Spleen (tissue), 11 donors: Measurements from ENCODE around the gene POLR1E. TPM values are rescaled to one million over a fixed set of nuclear protein-coding genes. Genes with fewer than 3 reads are reported as not detected.

Experiments
- DNase-seq: peaks from one replicate; pipeline ENCODE4 v3.0.0-alpha.2; 2020
- H3K27ac ChIP-seq, 8 donors: fragments of 200-600 bp; sonication (generic) in 7 of 8; 1 replicate in 4 of 8; 2 replicates in 4 of 8; pipeline versions ENCODE4 v1.5.0 to v1.8.0; 2016 to 2021; ENCODE audit warnings: inconsistent platforms in 4 of 8, mild to moderate bottlenecking in 4 of 8, moderate library complexity in 1 of 8
- H3K27me3 ChIP-seq, 7 donors: fragments of 200-600 bp; sonication (generic) in 6 of 7; replicated peaks in 1 of 7; 1 replicate in 4 of 7; 2 replicates in 3 of 7; pipeline versions ENCODE4 v1.5.0 to v1.8.0; 2016 to 2021; ENCODE audit warnings: inconsistent platforms in 3 of 7, mild to moderate bottlenecking in 1 of 7
- H3K36me3 ChIP-seq, 6 donors: fragments of 200-600 bp; sonication (generic) in 5 of 6; 1 replicate in 4 of 6; 2 replicates in 2 of 6; pipeline versions ENCODE4 v1.5.0 to v1.8.0; 2016 to 2021; ENCODE audit warnings: inconsistent platforms in 2 of 6
- H3K4me1 ChIP-seq, 6 donors: fragments of 200-600 bp; sonication (generic) in 5 of 6; 1 replicate in 3 of 6; 2 replicates in 3 of 6; pipeline versions ENCODE4 v1.5.0 to v1.8.0; 2016 to 2021; ENCODE audit warnings: inconsistent platforms in 3 of 6
- H3K4me3 ChIP-seq, 8 donors: fragments of 200-600 bp; sonication (generic) in 7 of 8; 1 replicate in 4 of 8; 2 replicates in 4 of 8; pipeline versions ENCODE4 v1.5.0 to v1.8.0; 2016 to 2021; ENCODE audit warnings: inconsistent platforms in 4 of 8, mild to moderate bottlenecking in 4 of 8, moderate library complexity in 2 of 8
- H3K9me3 ChIP-seq, 8 donors: fragments of 200-600 bp; sonication (generic) in 7 of 8; 1 replicate in 4 of 8; 2 replicates in 4 of 8; pipeline versions ENCODE4 v1.5.0 to v1.8.0; 2016 to 2021; ENCODE audit warnings: inconsistent platforms in 4 of 8
- POLR2A ChIP-seq, 3 donors: fragments of 450-650 bp; IDR thresholded peaks; one replicate each; pipeline ENCODE4 v1.5.1; 2017; ENCODE audit warnings: antibody characterized with exemption in 3 of 3, mild to moderate bottlenecking in 1 of 3
- POLR2AphosphoS5 ChIP-seq, 3 donors: sonication (generic); formaldehyde crosslinking; IDR thresholded peaks; one replicate each; pipeline ENCODE4 v1.5.1; 2017; ENCODE audit warnings: antibody characterized with exemption in 3 of 3
- WGBS, 5 donors: extraction: QIAGEN DNeasy Blood & Tissue Kit in 3 of 5; methylation state at CpG; one replicate each; pipeline versions ENCODE4 v1.1.5 to v1.1.7; 2013 to 2018; 5-methylcytosine and 5-hydroxymethylcytosine counted together
- intact Hi-C: fragments of 100-400 bp; cut with DNase I; formaldehyde crosslinking; loops from one replicate; pipeline ENCODE4 v1.15.0; 2023; ENCODE audit warnings: low total_unique reads
- polyA plus RNA-seq, 3 donors: library from polyadenylated mRNA; stranded (reverse); fragments of 200-250 nt; gene quantifications; one replicate each; pipeline ENCODE4 v1.2.1, GENCODE V29; 2013
- total RNA-seq, 7 donors: library from RNA; depleted of rRNA in 3 of 7; stranded (reverse); fragments of >200 nt in 3 of 7; fragmentation: NEBNext Ultra II Directional in 4 of 7; extraction: Animal tissue kit (Norgen Biotek cat#: 25700) in 4 of 7; gene quantifications; one replicate each; pipeline versions ENCODE4 v1.1.0 to v1.2.1, GENCODE V29; 2016 to 2021
- TF ChIP-seq, protein P1 (sequence below), 11 experiments: fragments of 200-600 bp in 7 of 11; fragments of 450-650 bp in 4 of 11; sonication (generic) in 4 of 11; IDR thresholded peaks in 8 of 11; conservative IDR thresholded peaks in 3 of 11; 1 replicate in 7 of 11; 2 replicates in 4 of 11; pipeline versions ENCODE4 v1.4.0 to v1.8.0; 2016 to 2021; ENCODE audit warnings: antibody characterized with exemption in 11 of 11, inconsistent platforms in 4 of 11, mild to moderate bottlenecking in 1 of 11
- donor health status: healthy with polysubstance abuse.
- donor health status: DM: no; HTN: no; CAD: no; lungs with moderate emphysema.
- donor health status: DM: no; HTN: no; CAD: no.
- donor health status: Bipolar disorder and iron deficiency.
- donor health status: healthy.
- donor health status: DM: no; HTN: no; CAD: no.
- donor health status: DM: yes; HTN: yes; CAD: no.

POLR1E gene
- total and polyA plus RNA-seq, 10 donors, result 14.4 to 21.0 (median 18.0) TPM

DNA sequence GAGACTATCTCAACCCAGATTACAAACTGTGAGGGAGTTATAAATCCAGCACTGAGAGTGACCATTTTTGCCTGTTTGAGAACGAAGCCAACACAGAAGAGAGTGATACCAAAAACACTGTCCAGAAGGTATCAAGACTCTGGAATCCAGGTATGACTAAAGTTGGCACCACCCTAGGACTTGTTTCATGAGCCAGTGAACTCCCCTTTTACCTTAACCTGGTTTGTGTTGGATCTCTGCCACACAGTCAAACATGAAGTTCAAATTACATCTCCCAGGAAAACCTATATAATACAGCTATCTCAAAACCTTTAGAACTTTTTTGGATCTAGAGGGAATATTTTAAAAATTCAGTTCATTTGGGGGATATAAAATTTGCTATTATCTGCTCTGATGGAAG is 31.9 kb upstream of the POLR1E start:
- H3K9me3 ChIP-seq, result peaks cover 0 to 10% (median 4%) of the 10 kb centered on the region in 8 donors
- no peak for DNase-seq
- intact Hi-C loops, result no loop called here
- peaks cover 0 to 31% (median 4%) of the 10 kb centered on the region in 6 donors for H3K36me3 ChIP-seq
- 88 to 100% (median 94%) methylated on average over 1 of the region's 1 CpG for WGBS, 5 donors
- H3K4me1 ChIP-seq, result peaks cover 0 to 33% (median 3%) of the 10 kb centered on the region in 6 donors
- no peak overlapping the region for H3K4me3 ChIP-seq
- TF ChIP-seq, protein P1, sequence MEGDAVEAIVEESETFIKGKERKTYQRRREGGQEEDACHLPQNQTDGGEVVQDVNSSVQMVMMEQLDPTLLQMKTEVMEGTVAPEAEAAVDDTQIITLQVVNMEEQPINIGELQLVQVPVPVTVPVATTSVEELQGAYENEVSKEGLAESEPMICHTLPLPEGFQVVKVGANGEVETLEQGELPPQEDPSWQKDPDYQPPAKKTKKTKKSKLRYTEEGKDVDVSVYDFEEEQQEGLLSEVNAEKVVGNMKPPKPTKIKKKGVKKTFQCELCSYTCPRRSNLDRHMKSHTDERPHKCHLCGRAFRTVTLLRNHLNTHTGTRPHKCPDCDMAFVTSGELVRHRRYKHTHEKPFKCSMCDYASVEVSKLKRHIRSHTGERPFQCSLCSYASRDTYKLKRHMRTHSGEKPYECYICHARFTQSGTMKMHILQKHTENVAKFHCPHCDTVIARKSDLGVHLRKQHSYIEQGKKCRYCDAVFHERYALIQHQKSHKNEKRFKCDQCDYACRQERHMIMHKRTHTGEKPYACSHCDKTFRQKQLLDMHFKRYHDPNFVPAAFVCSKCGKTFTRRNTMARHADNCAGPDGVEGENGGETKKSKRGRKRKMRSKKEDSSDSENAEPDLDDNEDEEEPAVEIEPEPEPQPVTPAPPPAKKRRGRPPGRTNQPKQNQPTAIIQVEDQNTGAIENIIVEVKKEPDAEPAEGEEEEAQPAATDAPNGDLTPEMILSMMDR (IDR thresholded peaks at IDR 0.05 in 8 of 11, conservative IDR thresholded peaks at IDR 0.05 in 3 of 11), result no peak
- no peak overlapping the region for H3K27ac ChIP-seq
- H3K27me3 ChIP-seq, result no peaks in the 10 kb centered on the region

DNA sequence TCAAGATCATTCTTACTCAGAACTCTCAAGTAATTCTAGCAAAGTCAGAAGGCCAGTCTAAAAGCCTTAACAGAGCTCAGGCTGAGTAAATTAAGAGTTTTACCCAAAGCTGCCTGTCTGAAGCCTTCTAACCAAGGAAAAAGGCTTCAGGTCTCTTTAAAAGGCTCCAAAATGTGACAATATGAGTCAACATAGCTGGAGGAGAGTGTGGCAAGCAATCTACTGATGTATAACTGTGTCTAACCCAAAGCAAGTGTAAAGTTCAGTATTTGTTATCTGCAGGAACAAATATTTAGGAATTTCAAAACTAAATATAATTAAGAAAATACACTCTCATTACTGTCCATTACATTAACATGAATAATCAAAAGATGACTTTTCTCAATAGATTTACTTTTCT is 31.5 kb upstream of the POLR1E start:
- no peaks in the 10 kb centered on the region for H3K27me3 ChIP-seq
- TF ChIP-seq POLR2AphosphoS5 (IDR thresholded peaks at IDR 0.05), result no peak
- TF ChIP-seq, protein P1 (IDR thresholded peaks at IDR 0.05 in 8 of 11, conservative IDR thresholded peaks at IDR 0.05 in 3 of 11), result no peak
- no peak for TF ChIP-seq POLR2A (IDR thresholded peaks at IDR 0.05)
- peaks cover 0 to 37% (median 3%) of the 10 kb centered on the region in 6 donors for H3K4me1 ChIP-seq
- no peak for DNase-seq
- peaks cover 0 to 10% (median 4%) of the 10 kb centered on the region in 8 donors for H3K9me3 ChIP-seq
- H3K36me3 ChIP-seq, result peaks cover 0 to 27% (median 1%) of the 10 kb centered on the region in 6 donors
- H3K4me3 ChIP-seq, result no peak overlapping the region
- H3K27ac ChIP-seq, result no peak overlapping the region
- intact Hi-C loops, result no loop called here

DNA sequence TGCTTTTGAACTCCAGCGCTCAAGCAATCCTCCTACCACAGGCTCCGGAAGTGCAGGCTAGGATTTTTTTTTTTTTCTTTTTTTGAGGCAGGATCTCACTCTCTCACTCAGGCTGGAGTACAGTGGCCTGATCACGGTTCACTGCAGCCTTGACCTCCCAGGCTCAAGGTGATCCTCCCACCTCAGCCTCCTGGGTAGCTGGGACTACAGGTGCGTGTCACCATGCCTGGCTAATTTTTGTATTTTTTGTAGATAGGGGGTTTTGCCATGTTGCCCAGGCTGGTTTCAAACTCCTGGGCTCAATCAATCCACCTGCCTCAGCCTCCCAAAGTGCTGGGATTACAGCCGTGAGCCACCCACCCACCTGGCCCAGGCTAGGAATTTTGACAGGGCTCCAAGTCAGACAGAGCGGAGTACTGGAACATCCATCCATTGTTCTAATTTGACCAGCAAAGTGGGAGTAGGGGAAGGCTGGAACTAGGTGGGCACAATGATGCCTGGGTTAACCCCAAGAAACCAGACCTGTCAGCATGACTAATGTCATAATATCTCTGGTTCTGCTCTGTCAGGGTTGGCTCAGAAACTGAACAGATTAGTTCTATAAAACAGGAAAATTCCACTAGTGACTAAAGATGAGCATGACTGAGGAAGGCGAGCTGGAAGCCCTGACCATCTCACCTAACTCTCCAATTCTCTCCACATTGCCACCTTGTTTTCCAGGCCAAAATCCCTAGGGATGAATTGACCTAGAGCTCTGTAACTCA is 29.7 kb upstream of the POLR1E start:
- Histone ChIP-seq H3K27me3 (no peaks in the 10 kb centered on the region), H3K27ac (no peak overlapping the region), H3K4me1 (peaks cover 0 to 52% (median 4%) of the 10 kb centered on the region in 6 donors), H3K4me3 (no peak overlapping the region), H3K9me3 (peaks cover 0 to 10% (median 4%) of the 10 kb centered on the region in 8 donors), H3K36me3 (peaks cover 0 to 13% (median 0%) of the 10 kb centered on the region in 6 donors)
- TF ChIP-seq POLR2A (IDR thresholded peaks at IDR 0.05) (no peak), POLR2AphosphoS5 (IDR thresholded peaks at IDR 0.05) (no peak)
- TF ChIP-seq, protein P1 (IDR thresholded peaks at IDR 0.05 in 8 of 11, conservative IDR thresholded peaks at IDR 0.05 in 3 of 11), result no peak
- 79 to 84% (median 80%) methylated on average over 7 of the region's 7 CpGs for WGBS, 5 donors
- DNase-seq, result no peak
- intact Hi-C loops, result no loop called here

DNA sequence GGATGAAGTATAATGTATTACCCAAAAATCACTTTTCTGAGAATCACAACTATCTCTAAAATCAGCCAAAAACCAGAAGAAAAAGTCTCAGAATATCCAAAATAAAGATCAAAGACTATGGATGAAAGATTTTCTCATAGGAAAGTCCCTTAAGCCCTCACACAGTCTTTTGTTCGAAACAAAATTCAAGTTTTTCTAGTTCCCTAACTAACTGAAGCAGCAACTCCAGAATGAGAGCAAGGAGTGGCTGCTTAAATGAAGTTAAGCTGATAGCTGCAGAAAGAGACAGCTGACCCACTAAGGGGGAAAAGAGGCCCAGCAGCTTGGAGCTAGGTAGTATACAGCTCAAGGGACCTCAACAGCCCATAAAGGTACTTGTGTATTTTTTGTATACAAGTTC is 28.9 kb upstream of the POLR1E start:
- no peak for DNase-seq

More for the DNA sequence above, 28.9 kb upstream of the POLR1E start:
- no peak for TF ChIP-seq POLR2AphosphoS5 (IDR thresholded peaks at IDR 0.05)
- TF ChIP-seq, protein P1 (IDR thresholded peaks at IDR 0.05 in 8 of 11, conservative IDR thresholded peaks at IDR 0.05 in 3 of 11), result no peak
- TF ChIP-seq POLR2A (IDR thresholded peaks at IDR 0.05), result no peak
- Histone ChIP-seq H3K4me1 (peaks cover 0 to 59% (median 10%) of the 10 kb centered on the region in 6 donors), H3K27ac (no peak overlapping the region), H3K36me3 (peaks cover 0 to 12% (median 0%) of the 10 kb centered on the region in 6 donors), H3K27me3 (no peaks in the 10 kb centered on the region), H3K4me3 (no peak overlapping the region), H3K9me3 (peaks cover 0 to 10% (median 4%) of the 10 kb centered on the region in 8 donors)
- WGBS, 5 donors, result 71 to 79% (median 74%) methylated on average over 1 of the region's 1 CpG
- intact Hi-C loops, result no loop called here
